Adrenal gland (tissue), 5 donors: ENCODE measurements around the gene OMD.

Experiments
- CTCF ChIP-seq, 6 experiments: fragments of 450-650 bp in 4 of 6; fragments of 200-600 bp in 2 of 6; sonication (generic) in 1 of 6; IDR thresholded peaks; 1 replicate in 5 of 6; 2 replicates in 1 of 6; pipeline versions ENCODE4 v1.5.1 to v1.8.0; 2016 to 2021; ENCODE audit warnings: antibody characterized with exemption in 6 of 6, mild to moderate bottlenecking in 2 of 6, moderate library complexity in 1 of 6
- POLR2A ChIP-seq, 2 donors: fragments of 450-650 bp; IDR thresholded peaks; one replicate each; pipeline ENCODE4 v1.6.1; 2017; ENCODE audit warnings: antibody characterized with exemption in 2 of 2, mild to moderate bottlenecking in 2 of 2, moderate library complexity in 1 of 2
- donor health status: DM: no; HTN: no; CAD: no.

DNA sequence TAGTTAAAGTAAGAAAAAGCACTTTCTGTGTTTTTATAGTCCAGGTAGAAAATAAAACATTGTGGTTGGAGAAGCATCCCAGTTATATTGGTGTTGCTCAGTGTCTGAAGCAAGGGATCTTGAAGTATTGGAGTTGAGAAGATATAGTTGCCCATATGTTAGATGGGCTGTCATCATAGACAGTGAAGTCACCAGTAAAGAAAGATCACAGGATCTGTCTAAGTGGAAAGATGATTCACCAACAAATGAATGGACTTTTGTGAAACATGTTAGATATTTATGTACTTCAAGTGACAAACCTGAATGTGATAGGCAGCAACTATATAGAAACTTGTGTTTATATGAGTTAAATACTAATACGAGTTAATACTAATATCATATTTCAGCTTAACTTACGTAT, 31.6 kb downstream of the OMD start:
- no peak for TF ChIP-seq CTCF (IDR thresholded peaks at IDR 0.05)
- no peak for TF ChIP-seq POLR2A (IDR thresholded peaks at IDR 0.05)
